ENCODE results near the gene OPN4.

DNA sequence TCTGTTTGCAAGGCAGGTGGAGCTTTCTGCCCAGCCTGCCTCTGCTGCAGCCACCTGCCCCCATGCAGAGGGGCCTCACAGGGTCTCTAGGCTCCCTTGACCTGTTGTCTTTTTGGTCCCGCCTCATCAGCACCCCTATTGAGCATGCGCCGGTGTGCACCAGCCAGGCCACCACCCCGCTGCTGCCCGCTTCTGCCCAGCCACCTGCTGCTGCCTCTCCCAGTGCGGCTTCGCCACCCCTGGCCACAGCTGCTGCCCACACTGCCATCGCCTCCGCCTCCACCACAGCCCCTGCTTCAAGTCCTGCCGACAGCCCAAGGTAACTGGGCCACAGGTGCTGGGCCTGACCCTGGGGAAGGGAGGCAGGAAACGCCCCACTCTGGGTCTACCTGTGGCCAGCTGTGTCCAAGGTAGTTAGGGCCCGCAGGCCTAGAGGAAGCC, 52.1 kb downstream of the OPN4 start:
- TF ChIP-seq, protein P1, sequence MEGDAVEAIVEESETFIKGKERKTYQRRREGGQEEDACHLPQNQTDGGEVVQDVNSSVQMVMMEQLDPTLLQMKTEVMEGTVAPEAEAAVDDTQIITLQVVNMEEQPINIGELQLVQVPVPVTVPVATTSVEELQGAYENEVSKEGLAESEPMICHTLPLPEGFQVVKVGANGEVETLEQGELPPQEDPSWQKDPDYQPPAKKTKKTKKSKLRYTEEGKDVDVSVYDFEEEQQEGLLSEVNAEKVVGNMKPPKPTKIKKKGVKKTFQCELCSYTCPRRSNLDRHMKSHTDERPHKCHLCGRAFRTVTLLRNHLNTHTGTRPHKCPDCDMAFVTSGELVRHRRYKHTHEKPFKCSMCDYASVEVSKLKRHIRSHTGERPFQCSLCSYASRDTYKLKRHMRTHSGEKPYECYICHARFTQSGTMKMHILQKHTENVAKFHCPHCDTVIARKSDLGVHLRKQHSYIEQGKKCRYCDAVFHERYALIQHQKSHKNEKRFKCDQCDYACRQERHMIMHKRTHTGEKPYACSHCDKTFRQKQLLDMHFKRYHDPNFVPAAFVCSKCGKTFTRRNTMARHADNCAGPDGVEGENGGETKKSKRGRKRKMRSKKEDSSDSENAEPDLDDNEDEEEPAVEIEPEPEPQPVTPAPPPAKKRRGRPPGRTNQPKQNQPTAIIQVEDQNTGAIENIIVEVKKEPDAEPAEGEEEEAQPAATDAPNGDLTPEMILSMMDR (conservative IDR thresholded peaks at IDR 0.05; ENCODE audit: low read length): no peak
- no peak for TF ChIP-seq EZH2phosphoT487 (IDR thresholded peaks at IDR 0.05; ENCODE audit: borderline replicate concordance)
